Fibroblast of lung (primary cell): Measurements from ENCODE around the gene SLC5A6.

Source experiments
- CTCF ChIP-seq, 2 donors: IDR thresholded peaks in 1 of 2; conservative IDR thresholded peaks in 1 of 2; 1 replicate in 1 of 2; 2 replicates in 1 of 2; pipeline ENCODE4 v1.5.1; 2011 to 2012; ENCODE audit warnings: low read length in 2 of 2, control low read depth in 1 of 2, inconsistent platforms in 1 of 2, low read depth in 1 of 2, mild to moderate bottlenecking in 1 of 2
- EZH2 ChIP-seq: IDR thresholded peaks from 2 replicates; pipeline ENCODE4 v1.5.1; 2012; ENCODE audit warnings: low read length, control low read depth, mild to moderate bottlenecking; ENCODE audit errors: missing control alignments

- TF ChIP-seq EZH2, result no peak
- TF ChIP-seq CTCF (conservative IDR thresholded peaks at IDR 0.05 in 1 of 2, IDR thresholded peaks at IDR 0.05 in 1 of 2; ENCODE audit: low read depth in 1 of 2, low read length in 2 of 2), result no peak
Observed at GRCh38 chr2:27199241-27199640, 12.8 kb downstream of the SLC5A6 start.
